Measurements from ENCODE around the gene ZSWIM6. TPM values are rescaled to one million over a fixed set of nuclear protein-coding genes. Genes with fewer than 3 reads are reported as not detected.

ZSWIM6 gene
- total and polyA plus RNA-seq, 2 experiments from 2014 or later: 3.9 to 6.0 TPM

DNA sequence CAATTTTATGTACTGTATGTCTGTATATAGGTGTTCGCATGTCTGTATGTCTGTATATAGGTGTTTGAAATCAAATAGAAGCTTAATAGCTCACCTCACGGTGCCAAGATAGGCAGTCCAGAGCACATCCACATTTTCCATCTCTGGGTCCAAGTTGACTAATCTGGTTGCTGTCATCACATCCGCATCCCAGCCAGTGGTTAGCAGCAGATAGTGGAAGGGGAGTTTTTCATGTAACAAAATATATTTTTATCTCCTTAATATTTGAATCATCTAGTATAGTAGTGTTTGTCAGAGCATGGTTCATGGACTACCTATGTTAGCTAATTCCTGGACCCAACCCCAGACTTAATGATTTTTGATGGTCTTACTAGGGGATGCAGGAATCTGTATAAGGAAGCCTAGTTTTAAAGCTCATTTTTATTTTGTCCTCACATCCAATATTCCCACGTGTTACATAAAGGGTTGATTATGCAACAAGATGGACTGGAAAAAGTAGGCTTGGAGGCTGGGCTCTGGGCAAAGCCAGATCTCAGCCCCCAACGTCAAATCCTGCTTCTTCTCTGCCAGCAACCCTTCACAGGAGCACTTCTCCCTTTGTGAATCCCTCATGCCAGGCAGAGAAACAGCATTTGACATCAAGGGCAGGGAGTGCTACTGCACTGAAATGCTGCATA is 219.7 kb downstream of the ZSWIM6 start (continued):
- TF ChIP-seq, protein P1, sequence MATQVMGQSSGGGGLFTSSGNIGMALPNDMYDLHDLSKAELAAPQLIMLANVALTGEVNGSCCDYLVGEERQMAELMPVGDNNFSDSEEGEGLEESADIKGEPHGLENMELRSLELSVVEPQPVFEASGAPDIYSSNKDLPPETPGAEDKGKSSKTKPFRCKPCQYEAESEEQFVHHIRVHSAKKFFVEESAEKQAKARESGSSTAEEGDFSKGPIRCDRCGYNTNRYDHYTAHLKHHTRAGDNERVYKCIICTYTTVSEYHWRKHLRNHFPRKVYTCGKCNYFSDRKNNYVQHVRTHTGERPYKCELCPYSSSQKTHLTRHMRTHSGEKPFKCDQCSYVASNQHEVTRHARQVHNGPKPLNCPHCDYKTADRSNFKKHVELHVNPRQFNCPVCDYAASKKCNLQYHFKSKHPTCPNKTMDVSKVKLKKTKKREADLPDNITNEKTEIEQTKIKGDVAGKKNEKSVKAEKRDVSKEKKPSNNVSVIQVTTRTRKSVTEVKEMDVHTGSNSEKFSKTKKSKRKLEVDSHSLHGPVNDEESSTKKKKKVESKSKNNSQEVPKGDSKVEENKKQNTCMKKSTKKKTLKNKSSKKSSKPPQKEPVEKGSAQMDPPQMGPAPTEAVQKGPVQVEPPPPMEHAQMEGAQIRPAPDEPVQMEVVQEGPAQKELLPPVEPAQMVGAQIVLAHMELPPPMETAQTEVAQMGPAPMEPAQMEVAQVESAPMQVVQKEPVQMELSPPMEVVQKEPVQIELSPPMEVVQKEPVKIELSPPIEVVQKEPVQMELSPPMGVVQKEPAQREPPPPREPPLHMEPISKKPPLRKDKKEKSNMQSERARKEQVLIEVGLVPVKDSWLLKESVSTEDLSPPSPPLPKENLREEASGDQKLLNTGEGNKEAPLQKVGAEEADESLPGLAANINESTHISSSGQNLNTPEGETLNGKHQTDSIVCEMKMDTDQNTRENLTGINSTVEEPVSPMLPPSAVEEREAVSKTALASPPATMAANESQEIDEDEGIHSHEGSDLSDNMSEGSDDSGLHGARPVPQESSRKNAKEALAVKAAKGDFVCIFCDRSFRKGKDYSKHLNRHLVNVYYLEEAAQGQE (IDR thresholded peaks at IDR 0.05; ENCODE audit: unreplicated experiment): no peak
- TF ChIP-seq NANOG (IDR thresholded peaks at IDR 0.05; ENCODE audit: borderline replicate concordance) (no peak), JUNB (IDR thresholded peaks at IDR 0.05; ENCODE audit: unreplicated experiment) (no peak), EZH2 (IDR thresholded peaks at IDR 0.05; ENCODE audit: low read depth, unreplicated experiment) (no peak), POLR2AphosphoS5 (IDR thresholded peaks at IDR 0.05; ENCODE audit: low read depth) (no peak), EZH2phosphoT487 (IDR thresholded peaks at IDR 0.05; ENCODE audit: unreplicated experiment) (no peak), STAT1 (IDR thresholded peaks at IDR 0.05; ENCODE audit: unreplicated experiment) (no peak)

DNA sequence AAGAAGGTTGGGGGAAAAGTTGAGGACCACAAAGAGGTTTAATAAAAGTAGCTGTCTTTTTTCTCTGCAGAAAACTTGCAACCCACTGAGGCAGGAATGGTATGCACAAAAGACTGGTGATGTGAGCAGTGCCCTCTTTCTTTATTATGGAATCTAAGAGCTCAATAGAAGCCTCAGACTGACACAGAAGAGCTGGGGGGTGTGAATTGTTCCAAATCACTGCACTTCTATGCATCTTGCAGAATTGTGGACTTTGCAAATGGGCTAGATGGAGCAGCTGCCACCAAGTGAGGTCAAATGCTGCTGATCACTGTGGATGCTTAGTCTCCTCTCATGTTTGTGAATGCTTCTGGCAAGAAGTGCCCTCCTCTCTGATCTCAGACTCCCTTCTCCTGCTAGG is 227.1 kb downstream of the ZSWIM6 start:
- no peak overlapping the region for H3K27ac Mint-ChIP-seq
- no peak for DNase-seq (ENCODE audit: low spot score)
- no peaks in the 10 kb centered on the region for H3F3A ChIP-seq (replicated peaks; ENCODE audit: low read depth)
- H3K4me2 ChIP-seq: no peak overlapping the region
- H3K27me3 ChIP-seq (ENCODE audit: insufficient read depth): no peaks in the 10 kb centered on the region
- H3K27me3 Mint-ChIP-seq (ENCODE audit: insufficient read depth, low read depth, poor library complexity): peaks cover 3% of the 10 kb centered on the region
- H3K9me3 Mint-ChIP-seq: peaks cover 13% of the 10 kb centered on the region
- H3K4me3 Mint-ChIP-seq: no peak overlapping the region
- H3K79me2 ChIP-seq (replicated peaks; ENCODE audit: insufficient read depth): no peaks in the 10 kb centered on the region
- H2AFZ ChIP-seq: no peak overlapping the region
- peaks cover 9% of the 10 kb centered on the region; the same call in 1 of the 2 replicates for H3K9me2 ChIP-seq (ENCODE audit: insufficient read depth)
- H3K4me1 ChIP-seq (ENCODE audit: insufficient read depth): no peaks in the 10 kb centered on the region
- no peak for ATAC-seq
- H3K36me3 ChIP-seq (ENCODE audit: insufficient read depth): 0 out of 2 replicates have a peak, but pooled peaks cover 4% of the 10 kb centered on the region
- H3K4me1 Mint-ChIP-seq: peaks cover 4% of the 10 kb centered on the region; the same call in 2 of the 3 replicates
- no peaks in the 10 kb centered on the region for H4K20me1 ChIP-seq (replicated peaks; ENCODE audit: insufficient read depth)
- H3K27ac ChIP-seq (ENCODE audit: low read depth): no peak overlapping the region
- H3K36me3 Mint-ChIP-seq (ENCODE audit: low read depth): peaks cover 15% of the 10 kb centered on the region
- no peak overlapping the region for H3K4me3 ChIP-seq
- TF ChIP-seq EZH2phosphoT487 (IDR thresholded peaks at IDR 0.05; ENCODE audit: unreplicated experiment) (no peak), JUNB (IDR thresholded peaks at IDR 0.05; ENCODE audit: unreplicated experiment) (no peak), EZH2 (IDR thresholded peaks at IDR 0.05; ENCODE audit: low read depth, unreplicated experiment) (no peak), STAT1 (IDR thresholded peaks at IDR 0.05; ENCODE audit: unreplicated experiment) (no peak), ZNF114 (CRISPR knock-in tag; IDR thresholded peaks at IDR 0.05) (no peak)
- TF ChIP-seq, protein P1 (IDR thresholded peaks at IDR 0.05; ENCODE audit: unreplicated experiment): no peak
- TF ChIP-seq, protein P2, sequence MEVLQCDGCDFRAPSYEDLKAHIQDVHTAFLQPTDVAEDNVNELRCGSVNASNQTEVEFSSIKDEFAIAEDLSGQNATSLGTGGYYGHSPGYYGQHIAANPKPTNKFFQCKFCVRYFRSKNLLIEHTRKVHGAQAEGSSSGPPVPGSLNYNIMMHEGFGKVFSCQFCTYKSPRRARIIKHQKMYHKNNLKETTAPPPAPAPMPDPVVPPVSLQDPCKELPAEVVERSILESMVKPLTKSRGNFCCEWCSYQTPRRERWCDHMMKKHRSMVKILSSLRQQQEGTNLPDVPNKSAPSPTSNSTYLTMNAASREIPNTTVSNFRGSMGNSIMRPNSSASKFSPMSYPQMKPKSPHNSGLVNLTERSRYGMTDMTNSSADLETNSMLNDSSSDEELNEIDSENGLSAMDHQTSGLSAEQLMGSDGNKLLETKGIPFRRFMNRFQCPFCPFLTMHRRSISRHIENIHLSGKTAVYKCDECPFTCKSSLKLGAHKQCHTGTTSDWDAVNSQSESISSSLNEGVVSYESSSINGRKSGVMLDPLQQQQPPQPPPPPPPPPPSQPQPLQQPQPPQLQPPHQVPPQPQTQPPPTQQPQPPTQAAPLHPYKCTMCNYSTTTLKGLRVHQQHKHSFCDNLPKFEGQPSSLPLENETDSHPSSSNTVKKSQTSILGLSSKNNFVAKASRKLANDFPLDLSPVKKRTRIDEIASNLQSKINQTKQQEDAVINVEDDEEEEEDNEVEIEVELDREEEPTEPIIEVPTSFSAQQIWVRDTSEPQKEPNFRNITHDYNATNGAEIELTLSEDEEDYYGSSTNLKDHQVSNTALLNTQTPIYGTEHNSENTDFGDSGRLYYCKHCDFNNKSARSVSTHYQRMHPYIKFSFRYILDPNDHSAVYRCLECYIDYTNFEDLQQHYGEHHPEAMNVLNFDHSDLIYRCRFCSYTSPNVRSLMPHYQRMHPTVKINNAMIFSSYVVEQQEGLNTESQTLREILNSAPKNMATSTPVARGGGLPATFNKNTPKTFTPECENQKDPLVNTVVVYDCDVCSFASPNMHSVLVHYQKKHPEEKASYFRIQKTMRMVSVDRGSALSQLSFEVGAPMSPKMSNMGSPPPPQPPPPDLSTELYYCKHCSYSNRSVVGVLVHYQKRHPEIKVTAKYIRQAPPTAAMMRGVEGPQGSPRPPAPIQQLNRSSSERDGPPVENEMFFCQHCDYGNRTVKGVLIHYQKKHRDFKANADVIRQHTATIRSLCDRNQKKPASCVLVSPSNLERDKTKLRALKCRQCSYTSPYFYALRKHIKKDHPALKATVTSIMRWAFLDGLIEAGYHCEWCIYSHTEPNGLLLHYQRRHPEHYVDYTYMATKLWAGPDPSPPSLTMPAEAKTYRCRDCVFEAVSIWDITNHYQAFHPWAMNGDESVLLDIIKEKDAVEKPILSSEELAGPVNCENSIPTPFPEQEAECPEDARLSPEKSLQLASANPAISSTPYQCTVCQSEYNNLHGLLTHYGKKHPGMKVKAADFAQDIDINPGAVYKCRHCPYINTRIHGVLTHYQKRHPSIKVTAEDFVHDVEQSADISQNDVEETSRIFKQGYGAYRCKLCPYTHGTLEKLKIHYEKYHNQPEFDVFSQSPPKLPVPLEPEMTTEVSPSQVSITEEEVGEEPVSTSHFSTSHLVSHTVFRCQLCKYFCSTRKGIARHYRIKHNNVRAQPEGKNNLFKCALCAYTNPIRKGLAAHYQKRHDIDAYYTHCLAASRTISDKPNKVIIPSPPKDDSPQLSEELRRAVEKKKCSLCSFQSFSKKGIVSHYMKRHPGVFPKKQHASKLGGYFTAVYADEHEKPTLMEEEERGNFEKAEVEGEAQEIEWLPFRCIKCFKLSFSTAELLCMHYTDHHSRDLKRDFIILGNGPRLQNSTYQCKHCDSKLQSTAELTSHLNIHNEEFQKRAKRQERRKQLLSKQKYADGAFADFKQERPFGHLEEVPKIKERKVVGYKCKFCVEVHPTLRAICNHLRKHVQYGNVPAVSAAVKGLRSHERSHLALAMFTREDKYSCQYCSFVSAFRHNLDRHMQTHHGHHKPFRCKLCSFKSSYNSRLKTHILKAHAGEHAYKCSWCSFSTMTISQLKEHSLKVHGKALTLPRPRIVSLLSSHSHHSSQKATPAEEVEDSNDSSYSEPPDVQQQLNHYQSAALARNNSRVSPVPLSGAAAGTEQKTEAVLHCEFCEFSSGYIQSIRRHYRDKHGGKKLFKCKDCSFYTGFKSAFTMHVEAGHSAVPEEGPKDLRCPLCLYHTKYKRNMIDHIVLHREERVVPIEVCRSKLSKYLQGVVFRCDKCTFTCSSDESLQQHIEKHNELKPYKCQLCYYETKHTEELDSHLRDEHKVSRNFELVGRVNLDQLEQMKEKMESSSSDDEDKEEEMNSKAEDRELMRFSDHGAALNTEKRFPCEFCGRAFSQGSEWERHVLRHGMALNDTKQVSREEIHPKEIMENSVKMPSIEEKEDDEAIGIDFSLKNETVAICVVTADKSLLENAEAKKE (CRISPR knock-in tag; IDR thresholded peaks at IDR 0.05): no peak

All from GM23338 (cell line).